A549 (cell line): ENCODE data around the gene ATP5MC3. TPM values are rescaled to one million over a fixed set of nuclear protein-coding genes. Genes with fewer than 3 reads are reported as not detected.

Experiments used
- CEBPB ChIP-seq, 2 experiments: fragments of >200 bp in 1 of 2; sonication (Bioruptor Twin) in 1 of 2; formaldehyde crosslinking in 1 of 2; IDR thresholded peaks; 2 replicates each; pipeline ENCODE4 v1.6.1; 2012 to 2016
- CHD4 ChIP-seq: fragments of 200-600 bp; sonication (generic); IDR thresholded peaks from 2 replicates; pipeline ENCODE4 v1.6.1; 2016; ENCODE audit warnings: antibody characterized with exemption, mild to moderate bottlenecking, borderline replicate concordance
- FOSL2 ChIP-seq, 2 experiments: fragments of 450-650 bp in 1 of 2; fragments of >200 bp in 1 of 2; sonication (Bioruptor Twin) in 1 of 2; formaldehyde crosslinking; IDR thresholded peaks; 2 replicates each; pipeline versions ENCODE4 v1.5.0 to v1.6.1; 2016 to 2020; ENCODE audit warnings: mild to moderate bottlenecking in 1 of 2, moderate library complexity in 1 of 2
- HES2 ChIP-seq: fragments of >200 bp; sonication (Bioruptor Twin); formaldehyde crosslinking; IDR thresholded peaks from 2 replicates; pipeline ENCODE4 v1.6.1; 2016
- JUN ChIP-seq, 2 experiments: fragments of >200 bp; sonication (Bioruptor Twin); formaldehyde crosslinking; IDR thresholded peaks; 2 replicates in 1 of 2; 3 replicates in 1 of 2; pipeline ENCODE4 v1.6.1; 2016 to 2017
- JUNB ChIP-seq: fragments of >200 bp; sonication (Bioruptor Twin); formaldehyde crosslinking; IDR thresholded peaks from 2 replicates; pipeline ENCODE4 v1.6.1; 2016
- KDM5A ChIP-seq: fragments of 200-600 bp; sonication (generic); IDR thresholded peaks from 2 replicates; pipeline ENCODE4 v1.6.1; 2016; ENCODE audit warnings: antibody characterized with exemption, mild to moderate bottlenecking
- MAZ ChIP-seq: fragments of 150-350 bp; IDR thresholded peaks from 2 replicates; pipeline ENCODE4 v1.6.1; 2014; ENCODE audit warnings: antibody characterized with exemption, low read depth, low read length, borderline replicate concordance
- MYC ChIP-seq: IDR thresholded peaks from 2 replicates; pipeline ENCODE4 v1.6.1; 2012; ENCODE audit warnings: mild to moderate bottlenecking, inconsistent platforms, low read length, improper control_type of control experiment, borderline replicate concordance
- NFE2L2 ChIP-seq: fragments of 150-350 bp; conservative IDR thresholded peaks from 2 replicates; pipeline ENCODE4 v1.6.1; 2014; ENCODE audit warnings: low read length
- NR3C1 ChIP-seq: fragments of >200 bp; sonication (Bioruptor Twin); formaldehyde crosslinking; IDR thresholded peaks from 3 replicates; pipeline ENCODE4 v1.6.1; 2017
- POLR2AphosphoS2 ChIP-seq: conservative IDR thresholded peaks from 2 replicates; pipeline ENCODE4 v1.6.1; 2012; ENCODE audit warnings: low read length, improper control_type of control experiment, inconsistent platforms
- RAD21 ChIP-seq, 2 experiments: fragments of >200 bp in 1 of 2; sonication (Bioruptor Twin) in 1 of 2; formaldehyde crosslinking in 1 of 2; IDR thresholded peaks in 1 of 2; conservative IDR thresholded peaks in 1 of 2; 2 replicates in 1 of 2; 3 replicates in 1 of 2; pipeline ENCODE4 v1.6.1; 2012 to 2018; ENCODE audit warnings: inconsistent platforms in 1 of 2
- RARB ChIP-seq: fragments of 250-450 bp; sonication (Bioruptor Pico); IDR thresholded peaks from 2 replicates; pipeline ENCODE4 v1.8.0; 2021; ENCODE audit warnings: mild to moderate bottlenecking, moderate library complexity
- TFCP2L1 ChIP-seq: fragments of 250-450 bp; sonication (Bioruptor Pico); IDR thresholded peaks from 2 replicates; pipeline ENCODE4 v1.5.0; 2021; ENCODE audit warnings: mild to moderate bottlenecking
- TP53 ChIP-seq: fragments of 250-450 bp; sonication (Bioruptor Pico); IDR thresholded peaks from 2 replicates; pipeline ENCODE4 v1.5.0; 2021; ENCODE audit warnings: mild to moderate bottlenecking, moderate library complexity
- polyA plus RNA-seq, 4 experiments: library from polyadenylated mRNA; depleted of rRNA in 3 of 4; stranded (reverse); fragments of >200 nt; fragmentation: RNase III in 1 of 4; extraction: RNeasy Plus Mini Kit Qiagen cat#74134 plus additional on column Dnase treatment in 1 of 4; gene quantifications; 2 replicates in 3 of 4; 3 replicates in 1 of 4; pipeline ENCODE4 v1.2.3, GENCODE V29; 2011 to 2017
- TF ChIP-seq, protein P1 (sequence below): fragments of 450-650 bp; IDR thresholded peaks from 2 replicates; pipeline ENCODE4 v1.6.1; 2014; ENCODE audit warnings: antibody characterized with exemption
- TF ChIP-seq, protein P2 (sequence below): IDR thresholded peaks from 2 replicates; pipeline ENCODE4 v1.6.1; 2012
- TF ChIP-seq, protein P3 (sequence below): fragments of 200-600 bp; sonication (generic); IDR thresholded peaks from 2 replicates; pipeline ENCODE4 v1.6.1; 2016; ENCODE audit warnings: antibody characterized with exemption, mild to moderate bottlenecking, moderate library complexity
- TF ChIP-seq, protein P4 (sequence below): fragments of 150-350 bp; IDR thresholded peaks from 2 replicates; pipeline ENCODE4 v1.6.1; 2014; ENCODE audit warnings: low read depth, mild to moderate bottlenecking, low read length

The ATP5MC3 gene
- polyA plus RNA-seq, 2 of the 4 experiments (the other 2 are of a cell fraction) = 437 to 642 TPM

GRCh38 chr2:175167792-175168563 lies 13.5 kb downstream of the ATP5MC3 start, which contains the start of gene ATF2 (continued):
- TF ChIP-seq MAZ (0 out of 2 replicates have a peak, but pooled peaks have one; percentile 16), RAD21 (conservative IDR thresholded peaks at IDR 0.05 in 1 of 2, IDR thresholded peaks at IDR 0.05 in 1 of 2) (no peak), JUNB (no peak), RARB (CRISPR knock-in tag) (no peak), KDM5A (no peak), NFE2L2 (no peak), TFCP2L1 (0 out of 2 replicates have a peak, but pooled peaks have one; percentile 31), JUN (IDR thresholded peaks at IDR 0.05) (peak in 1 of 2 experiments; percentile 71; a peak in 3 of 5 replicates), HES2 (no peak), CHD4 (no peak), POLR2AphosphoS2 (no peak), TP53 (CRISPR knock-in tag) (peak; percentile 37; the same call in 1 of the 2 replicates), FOSL2 (IDR thresholded peaks at IDR 0.05) (no peak), FOSL2 (CRISPR knock-in tag; IDR thresholded peaks at IDR 0.05) (no peak), NR3C1 (no peak), CEBPB (IDR thresholded peaks at IDR 0.05) (no peak), MYC (no peak)
- TF ChIP-seq, protein P1, sequence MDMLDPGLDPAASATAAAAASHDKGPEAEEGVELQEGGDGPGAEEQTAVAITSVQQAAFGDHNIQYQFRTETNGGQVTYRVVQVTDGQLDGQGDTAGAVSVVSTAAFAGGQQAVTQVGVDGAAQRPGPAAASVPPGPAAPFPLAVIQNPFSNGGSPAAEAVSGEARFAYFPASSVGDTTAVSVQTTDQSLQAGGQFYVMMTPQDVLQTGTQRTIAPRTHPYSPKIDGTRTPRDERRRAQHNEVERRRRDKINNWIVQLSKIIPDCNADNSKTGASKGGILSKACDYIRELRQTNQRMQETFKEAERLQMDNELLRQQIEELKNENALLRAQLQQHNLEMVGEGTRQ = peak; percentile 67
- TF ChIP-seq, protein P2, sequence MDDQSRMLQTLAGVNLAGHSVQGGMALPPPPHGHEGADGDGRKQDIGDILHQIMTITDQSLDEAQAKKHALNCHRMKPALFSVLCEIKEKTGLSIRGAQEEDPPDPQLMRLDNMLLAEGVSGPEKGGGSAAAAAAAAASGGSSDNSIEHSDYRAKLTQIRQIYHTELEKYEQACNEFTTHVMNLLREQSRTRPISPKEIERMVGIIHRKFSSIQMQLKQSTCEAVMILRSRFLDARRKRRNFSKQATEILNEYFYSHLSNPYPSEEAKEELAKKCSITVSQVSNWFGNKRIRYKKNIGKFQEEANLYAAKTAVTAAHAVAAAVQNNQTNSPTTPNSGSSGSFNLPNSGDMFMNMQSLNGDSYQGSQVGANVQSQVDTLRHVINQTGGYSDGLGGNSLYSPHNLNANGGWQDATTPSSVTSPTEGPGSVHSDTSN = no peak; the same call in 1 of the 2 replicates
- TF ChIP-seq, protein P3, sequence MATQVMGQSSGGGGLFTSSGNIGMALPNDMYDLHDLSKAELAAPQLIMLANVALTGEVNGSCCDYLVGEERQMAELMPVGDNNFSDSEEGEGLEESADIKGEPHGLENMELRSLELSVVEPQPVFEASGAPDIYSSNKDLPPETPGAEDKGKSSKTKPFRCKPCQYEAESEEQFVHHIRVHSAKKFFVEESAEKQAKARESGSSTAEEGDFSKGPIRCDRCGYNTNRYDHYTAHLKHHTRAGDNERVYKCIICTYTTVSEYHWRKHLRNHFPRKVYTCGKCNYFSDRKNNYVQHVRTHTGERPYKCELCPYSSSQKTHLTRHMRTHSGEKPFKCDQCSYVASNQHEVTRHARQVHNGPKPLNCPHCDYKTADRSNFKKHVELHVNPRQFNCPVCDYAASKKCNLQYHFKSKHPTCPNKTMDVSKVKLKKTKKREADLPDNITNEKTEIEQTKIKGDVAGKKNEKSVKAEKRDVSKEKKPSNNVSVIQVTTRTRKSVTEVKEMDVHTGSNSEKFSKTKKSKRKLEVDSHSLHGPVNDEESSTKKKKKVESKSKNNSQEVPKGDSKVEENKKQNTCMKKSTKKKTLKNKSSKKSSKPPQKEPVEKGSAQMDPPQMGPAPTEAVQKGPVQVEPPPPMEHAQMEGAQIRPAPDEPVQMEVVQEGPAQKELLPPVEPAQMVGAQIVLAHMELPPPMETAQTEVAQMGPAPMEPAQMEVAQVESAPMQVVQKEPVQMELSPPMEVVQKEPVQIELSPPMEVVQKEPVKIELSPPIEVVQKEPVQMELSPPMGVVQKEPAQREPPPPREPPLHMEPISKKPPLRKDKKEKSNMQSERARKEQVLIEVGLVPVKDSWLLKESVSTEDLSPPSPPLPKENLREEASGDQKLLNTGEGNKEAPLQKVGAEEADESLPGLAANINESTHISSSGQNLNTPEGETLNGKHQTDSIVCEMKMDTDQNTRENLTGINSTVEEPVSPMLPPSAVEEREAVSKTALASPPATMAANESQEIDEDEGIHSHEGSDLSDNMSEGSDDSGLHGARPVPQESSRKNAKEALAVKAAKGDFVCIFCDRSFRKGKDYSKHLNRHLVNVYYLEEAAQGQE = peak; percentile 100
- TF ChIP-seq, protein P4, sequence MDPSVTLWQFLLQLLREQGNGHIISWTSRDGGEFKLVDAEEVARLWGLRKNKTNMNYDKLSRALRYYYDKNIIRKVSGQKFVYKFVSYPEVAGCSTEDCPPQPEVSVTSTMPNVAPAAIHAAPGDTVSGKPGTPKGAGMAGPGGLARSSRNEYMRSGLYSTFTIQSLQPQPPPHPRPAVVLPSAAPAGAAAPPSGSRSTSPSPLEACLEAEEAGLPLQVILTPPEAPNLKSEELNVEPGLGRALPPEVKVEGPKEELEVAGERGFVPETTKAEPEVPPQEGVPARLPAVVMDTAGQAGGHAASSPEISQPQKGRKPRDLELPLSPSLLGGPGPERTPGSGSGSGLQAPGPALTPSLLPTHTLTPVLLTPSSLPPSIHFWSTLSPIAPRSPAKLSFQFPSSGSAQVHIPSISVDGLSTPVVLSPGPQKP = no peak
